Parathyroid adenoma (tissue), 2 donors: ENCODE measurements around the gene ATP6V0C.
"Not testable (repeated sequence)": the region's sequence is repeated elsewhere in the genome, so short reads cannot be mapped to it uniquely, and the experiment has no call there.

Experiments used
- H2AFZ ChIP-seq: fragments of 300-600 bp; sonication (generic); one replicate; pipeline ENCODE4 v1.7.0; 2017; ENCODE audit warnings: antibody characterized with exemption, mild to moderate bottlenecking
- H3K27ac ChIP-seq: fragments of 300-600 bp; sonication (generic); one replicate; pipeline ENCODE4 v1.7.0; 2017
- H3K27me3 ChIP-seq: fragments of 300-600 bp; sonication (generic); one replicate; pipeline ENCODE4 v1.7.0; 2017; ENCODE audit warnings: low read length; ENCODE audit not compliant: control insufficient read depth, insufficient read depth
- H3K36me3 ChIP-seq: fragments of 300-600 bp; sonication (generic); one replicate; pipeline ENCODE4 v1.7.0; 2017; ENCODE audit warnings: low read length; ENCODE audit not compliant: control insufficient read depth, insufficient read depth
- H3K4me1 ChIP-seq: fragments of 300-600 bp; sonication (generic); one replicate; pipeline ENCODE4 v1.7.0; 2017; ENCODE audit warnings: control low read depth
- H3K4me2 ChIP-seq: fragments of 300-600 bp; sonication (generic); one replicate; pipeline ENCODE4 v1.7.0; 2017; ENCODE audit warnings: low read length
- H3K4me3 ChIP-seq: fragments of 300-600 bp; sonication (generic); one replicate; pipeline ENCODE4 v1.7.0; 2017; ENCODE audit warnings: low read depth, low read length
- H3K79me2 ChIP-seq: fragments of 300-600 bp; sonication (generic); one replicate; pipeline ENCODE4 v1.7.0; 2017; ENCODE audit warnings: control low read depth
- H3K9ac ChIP-seq: fragments of 300-600 bp; sonication (generic); one replicate; pipeline ENCODE4 v1.7.0; 2017; ENCODE audit warnings: mild to moderate bottlenecking
- H3K9me3 ChIP-seq: fragments of 300-600 bp; sonication (generic); one replicate; pipeline ENCODE4 v1.7.0; 2017; ENCODE audit warnings: low read length; ENCODE audit not compliant: control insufficient read depth
- TF ChIP-seq, protein P1 (sequence below): fragments of 300-600 bp; sonication (generic); IDR thresholded peaks from one replicate; pipeline ENCODE4 v1.7.0; 2017; ENCODE audit warnings: antibody characterized with exemption, mild to moderate bottlenecking
- donor health status: primary hyperparathyroidism.

ATP6V0C gene

DNA sequence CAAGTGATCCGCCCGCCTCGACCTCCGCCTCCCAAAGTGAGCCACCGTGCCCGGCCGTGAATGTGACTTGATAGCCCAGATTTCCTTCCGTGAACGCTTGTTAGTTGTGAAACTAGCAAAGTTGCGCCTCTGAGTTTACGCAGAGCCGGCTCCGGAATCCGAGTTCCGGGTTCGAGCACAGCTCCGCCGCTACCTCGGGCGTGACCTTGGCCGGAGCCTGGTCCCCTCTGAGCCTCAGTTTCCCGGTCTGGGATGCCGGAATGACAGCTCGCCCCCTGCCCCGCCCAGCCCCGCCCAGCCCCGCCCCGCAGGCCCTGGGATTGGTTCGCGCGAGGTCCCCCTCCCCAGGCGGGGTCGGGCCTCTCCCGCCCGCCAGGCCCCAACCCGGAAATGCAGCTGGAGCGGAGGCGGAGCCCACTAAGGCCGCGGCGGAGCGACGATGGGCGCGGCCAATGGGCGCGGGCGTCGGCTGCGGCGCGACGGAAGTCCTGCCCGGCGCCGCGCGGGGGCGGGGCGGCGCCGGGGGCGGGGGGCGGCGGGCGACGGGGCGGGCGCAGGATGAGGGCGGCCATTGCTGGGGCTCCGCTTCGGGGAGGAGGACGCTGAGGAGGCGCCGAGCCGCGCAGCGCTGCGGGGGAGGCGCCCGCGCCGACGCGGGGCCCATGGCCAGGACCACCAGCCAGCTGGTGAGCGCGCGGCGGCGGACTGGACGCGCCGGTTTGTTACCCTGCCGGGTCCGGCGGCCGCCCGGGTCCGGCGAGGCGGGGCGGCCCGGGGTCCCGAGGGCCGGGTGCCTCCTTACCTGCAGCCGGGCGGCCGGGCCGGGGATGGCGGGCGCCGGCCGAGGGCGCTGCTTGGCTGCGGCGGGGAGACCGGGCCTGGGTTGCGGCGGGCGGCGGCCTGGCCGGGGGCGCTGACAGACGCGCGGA is 24.0 kb downstream of the ATP6V0C start, which contains the start of gene PDPK1:
TSS of gene PDPK1 (plus strand) at position 571 of the 929 bp plus-strand sequence. CDS start at position 663, 92 bp downstream.
- Histone ChIP-seq H2AFZ (peak within 1 kb of the TSS; percentile 69), H3K9me3 (no peaks in the 10 kb centered on the region), H3K9ac (no peak within 1 kb of the TSS), H3K4me2 (peak within 1 kb of the TSS; percentile 80), H3K4me1 (peaks cover 9% of the 10 kb centered on the region), H3K79me2 (peaks cover 29% of the 10 kb centered on the region), H3K27me3 (no peaks in the 10 kb centered on the region), H3K36me3 (no peaks in the 10 kb centered on the region), H3K27ac (peak within 1 kb of the TSS; percentile 54), H3K4me3 (peak within 1 kb of the TSS; percentile 71)
- TF ChIP-seq, protein P1, sequence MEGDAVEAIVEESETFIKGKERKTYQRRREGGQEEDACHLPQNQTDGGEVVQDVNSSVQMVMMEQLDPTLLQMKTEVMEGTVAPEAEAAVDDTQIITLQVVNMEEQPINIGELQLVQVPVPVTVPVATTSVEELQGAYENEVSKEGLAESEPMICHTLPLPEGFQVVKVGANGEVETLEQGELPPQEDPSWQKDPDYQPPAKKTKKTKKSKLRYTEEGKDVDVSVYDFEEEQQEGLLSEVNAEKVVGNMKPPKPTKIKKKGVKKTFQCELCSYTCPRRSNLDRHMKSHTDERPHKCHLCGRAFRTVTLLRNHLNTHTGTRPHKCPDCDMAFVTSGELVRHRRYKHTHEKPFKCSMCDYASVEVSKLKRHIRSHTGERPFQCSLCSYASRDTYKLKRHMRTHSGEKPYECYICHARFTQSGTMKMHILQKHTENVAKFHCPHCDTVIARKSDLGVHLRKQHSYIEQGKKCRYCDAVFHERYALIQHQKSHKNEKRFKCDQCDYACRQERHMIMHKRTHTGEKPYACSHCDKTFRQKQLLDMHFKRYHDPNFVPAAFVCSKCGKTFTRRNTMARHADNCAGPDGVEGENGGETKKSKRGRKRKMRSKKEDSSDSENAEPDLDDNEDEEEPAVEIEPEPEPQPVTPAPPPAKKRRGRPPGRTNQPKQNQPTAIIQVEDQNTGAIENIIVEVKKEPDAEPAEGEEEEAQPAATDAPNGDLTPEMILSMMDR: no peak

DNA sequence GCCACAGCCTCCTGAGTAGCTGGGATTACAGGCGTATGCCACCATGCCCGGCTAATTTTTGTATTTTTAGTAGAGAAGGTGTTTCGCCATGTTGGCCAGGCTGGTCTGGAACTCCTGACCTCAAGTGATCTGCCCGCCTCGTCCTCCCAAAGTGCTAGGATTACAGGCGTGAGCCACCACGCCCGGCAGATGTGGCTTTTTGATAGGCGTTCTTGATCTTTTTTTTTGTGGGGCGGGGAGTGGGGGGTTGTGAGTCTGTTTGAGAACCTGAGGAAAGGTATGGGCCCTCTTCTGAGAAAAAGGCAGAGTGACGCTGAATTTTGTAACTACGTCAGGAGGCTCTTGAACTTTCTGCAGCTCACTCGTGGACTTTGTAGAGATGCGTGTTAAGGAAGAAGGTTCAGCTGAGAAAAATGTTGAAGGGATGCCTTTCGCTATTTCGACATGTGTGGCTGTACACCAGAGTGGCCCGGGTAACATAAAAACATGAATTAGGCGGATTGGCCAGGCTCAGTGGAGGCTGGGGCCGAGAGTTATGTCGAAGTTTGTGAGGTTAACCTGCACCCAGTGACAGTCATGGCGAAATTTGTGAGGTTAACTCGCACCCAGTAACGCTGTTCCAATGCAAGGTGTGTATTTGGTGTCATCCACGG is 25.6 kb downstream of the ATP6V0C start:
- H3K79me2 ChIP-seq: peaks cover 31% of the 10 kb centered on the region

DNA sequence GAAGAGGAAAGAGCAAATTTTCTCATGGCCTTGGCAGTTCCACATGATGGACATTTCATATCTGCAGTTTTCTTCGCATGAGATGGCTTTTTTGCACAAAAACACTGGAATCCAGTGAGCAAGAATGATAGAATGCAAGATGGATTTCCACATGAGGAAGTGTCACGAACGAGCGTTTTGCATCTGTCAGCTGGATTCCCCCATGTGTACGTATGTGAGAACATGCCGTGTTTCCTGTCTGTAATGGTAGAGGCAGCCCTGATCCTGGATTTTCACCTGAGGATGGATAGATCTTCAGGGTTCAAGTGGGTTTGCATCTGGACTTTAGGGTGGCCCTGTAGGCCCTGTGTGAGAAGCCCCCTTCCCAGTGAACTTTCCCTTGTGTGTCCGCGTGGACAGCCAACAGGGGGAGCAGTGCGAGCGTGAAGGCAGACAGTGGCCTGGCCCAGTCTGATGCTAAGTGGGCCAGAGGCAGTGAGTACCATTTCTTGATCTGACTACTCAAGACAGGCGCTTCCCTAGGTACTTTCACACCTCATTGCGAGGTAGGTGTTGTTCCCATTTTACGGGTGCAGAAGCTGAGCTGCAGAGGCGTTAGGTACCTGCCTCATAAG is 26.2 kb downstream of the ATP6V0C start:
- not testable (repeated sequence) for H3K9ac ChIP-seq, H3K9me3 ChIP-seq, H3K36me3 ChIP-seq, H3K4me3 ChIP-seq, H3K4me2 ChIP-seq, H2AFZ ChIP-seq, H3K27ac ChIP-seq, H3K4me1 ChIP-seq, H3K27me3 ChIP-seq
- TF ChIP-seq, protein P1: peak; percentile 21
- peaks cover 31% of the 10 kb centered on the region for H3K79me2 ChIP-seq

More for the DNA sequence above, 25.6 kb downstream of the ATP6V0C start:
- H3K27ac ChIP-seq, H3K4me1 ChIP-seq, H3K27me3 ChIP-seq, H3K36me3 ChIP-seq, H3K9ac ChIP-seq, H3K9me3 ChIP-seq, H3K4me3 ChIP-seq, H2AFZ ChIP-seq, H3K4me2 ChIP-seq: not testable (repeated sequence)

DNA sequence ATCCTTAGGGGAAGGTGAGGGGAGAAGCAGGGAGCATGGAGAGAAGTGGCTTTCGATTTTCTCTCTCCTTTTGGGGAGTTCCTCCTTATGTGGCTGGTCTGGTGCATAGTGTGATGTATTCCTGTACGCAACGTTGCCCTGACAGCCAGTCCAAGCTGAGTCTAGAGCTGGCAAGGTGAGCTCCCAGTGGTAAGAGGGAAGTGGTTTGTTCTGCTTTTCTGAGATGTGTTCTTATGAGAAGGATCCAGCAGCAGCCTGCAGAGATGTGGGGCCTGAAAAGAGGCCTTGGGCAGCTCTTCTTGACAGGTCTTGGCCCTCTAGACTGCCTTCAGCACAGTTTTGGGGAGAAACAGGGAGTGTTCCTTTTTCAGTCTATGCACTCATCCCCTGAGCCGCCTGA is 27.2 kb downstream of the ATP6V0C start:
- H3K79me2 ChIP-seq: peaks cover 40% of the 10 kb centered on the region
- H2AFZ ChIP-seq, H3K4me2 ChIP-seq, H3K9ac ChIP-seq, H3K36me3 ChIP-seq, H3K4me1 ChIP-seq, H3K4me3 ChIP-seq, H3K9me3 ChIP-seq, H3K27me3 ChIP-seq, H3K27ac ChIP-seq: not testable (repeated sequence)

DNA sequence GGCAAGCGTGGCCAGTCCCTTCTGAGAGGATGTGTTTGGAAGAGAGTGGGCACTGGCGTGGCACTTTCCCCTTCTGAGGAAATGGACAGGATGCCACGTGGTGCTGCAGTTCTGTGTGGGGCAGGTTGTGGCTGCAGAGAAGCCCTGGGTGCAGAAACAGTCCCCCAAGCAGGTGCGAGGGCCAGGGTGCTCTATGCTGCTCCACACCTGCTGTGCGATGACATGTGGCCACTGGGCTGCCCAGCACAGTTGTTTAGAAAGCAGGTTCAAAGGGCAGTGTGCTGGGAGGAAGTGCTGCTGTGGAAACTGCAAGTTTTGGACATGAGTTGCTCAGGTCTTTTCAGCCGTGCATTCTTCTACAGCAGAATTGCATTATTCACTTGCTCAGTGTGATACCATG is 27.7 kb downstream of the ATP6V0C start:
- not testable (repeated sequence) for H3K4me1 ChIP-seq, H2AFZ ChIP-seq, H3K36me3 ChIP-seq, H3K4me3 ChIP-seq, H3K9ac ChIP-seq, H3K4me2 ChIP-seq, H3K27ac ChIP-seq, H3K27me3 ChIP-seq, H3K9me3 ChIP-seq
- H3K79me2 ChIP-seq: peaks cover 45% of the 10 kb centered on the region

DNA sequence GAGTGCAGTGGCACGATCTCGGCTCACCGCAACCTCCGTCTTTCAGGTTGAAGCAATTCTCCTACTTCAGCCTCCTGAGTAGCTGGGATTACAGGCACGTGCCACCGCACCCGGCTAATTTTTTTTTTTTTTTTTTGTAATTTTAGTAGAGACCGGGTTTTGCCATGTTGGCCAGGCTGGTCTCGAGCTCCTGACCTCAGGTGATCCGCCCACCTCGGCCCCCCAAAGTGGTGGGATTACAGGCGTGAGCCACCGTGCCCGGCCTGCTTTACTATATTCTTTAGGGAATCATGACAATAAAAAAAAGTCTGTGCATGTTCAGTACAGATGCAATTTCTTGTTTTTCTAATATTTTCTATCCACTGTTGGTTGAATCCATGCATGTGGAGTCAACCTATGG is 30.0 kb downstream of the ATP6V0C start:
- not testable (repeated sequence) for H3K9ac ChIP-seq, H3K4me1 ChIP-seq, H3K36me3 ChIP-seq, H3K27me3 ChIP-seq, H3K9me3 ChIP-seq, H3K4me2 ChIP-seq, H3K27ac ChIP-seq, H3K4me3 ChIP-seq, H2AFZ ChIP-seq
- peaks cover 44% of the 10 kb centered on the region for H3K79me2 ChIP-seq

DNA sequence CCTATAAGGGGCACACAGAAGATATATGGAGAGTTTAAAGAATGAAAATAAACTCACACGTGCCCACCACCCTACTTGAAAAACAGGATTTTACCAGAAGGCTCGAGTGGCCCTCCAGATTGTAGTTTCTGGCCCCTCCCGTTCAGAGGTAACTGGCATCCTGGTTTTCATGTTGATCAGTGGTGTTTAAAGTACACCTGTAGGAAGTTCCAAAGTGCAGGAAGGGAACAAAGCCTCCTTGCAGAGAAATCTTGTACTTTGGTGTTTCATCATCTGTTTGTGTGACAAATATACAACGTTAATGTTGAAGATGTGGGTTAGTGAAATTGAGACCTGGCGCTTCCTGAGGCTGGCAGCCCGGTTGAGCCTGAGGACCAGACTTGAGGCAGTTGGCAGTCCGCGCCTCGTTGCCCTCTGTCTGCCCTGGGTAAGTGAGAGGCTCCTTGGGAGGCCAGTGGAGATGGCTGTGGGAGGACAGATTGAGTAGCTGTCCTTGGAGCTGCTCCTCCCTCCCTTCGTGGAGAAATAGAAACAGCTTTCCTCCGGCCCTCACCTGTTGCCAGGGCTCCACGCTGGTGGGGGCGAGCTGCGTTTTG is 36.6 kb downstream of the ATP6V0C start:
- not testable (repeated sequence) for H3K4me2 ChIP-seq, H3K9me3 ChIP-seq, H3K36me3 ChIP-seq, H3K9ac ChIP-seq, H3K27me3 ChIP-seq, H3K4me3 ChIP-seq, H3K27ac ChIP-seq, H2AFZ ChIP-seq, H3K4me1 ChIP-seq
- H3K79me2 ChIP-seq: peaks cover 15% of the 10 kb centered on the region

DNA sequence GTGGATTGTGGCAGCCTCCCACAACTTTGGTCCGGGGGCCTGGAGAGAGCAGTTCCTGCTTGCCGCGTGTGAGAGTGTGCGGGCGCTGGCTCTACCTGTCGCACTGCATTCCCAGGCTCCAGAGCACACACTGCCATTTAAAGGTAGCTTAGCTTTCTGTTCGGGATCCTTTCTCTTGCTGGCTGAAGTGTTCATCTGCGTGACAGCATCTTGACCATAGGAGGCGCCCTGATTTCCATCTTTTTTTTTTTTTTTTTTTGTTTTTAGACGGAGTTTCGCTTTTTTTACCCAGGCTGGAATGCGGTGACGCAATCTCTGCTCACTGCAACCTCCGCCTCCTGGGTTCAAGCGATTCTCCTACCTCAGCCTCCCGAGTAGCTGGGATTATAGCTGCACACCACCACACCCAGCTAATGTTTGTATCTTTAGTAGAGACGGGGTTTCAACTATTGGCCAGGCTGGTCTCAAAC is 37.7 kb downstream of the ATP6V0C start:
- not testable (repeated sequence) for H3K79me2 ChIP-seq, H3K36me3 ChIP-seq, H3K9ac ChIP-seq, H2AFZ ChIP-seq, H3K9me3 ChIP-seq, H3K27ac ChIP-seq, H3K4me1 ChIP-seq, H3K27me3 ChIP-seq, H3K4me3 ChIP-seq
- peak overlapping the region; percentile 47 for H3K4me2 ChIP-seq
